ENCODE measurements around the gene SLC5A6. TPM values are rescaled to one million over a fixed set of nuclear protein-coding genes. Genes with fewer than 3 reads are reported as not detected.

Gene SLC5A6
- polyA plus RNA-seq, 1 experiment = 33.7 TPM

DNA sequence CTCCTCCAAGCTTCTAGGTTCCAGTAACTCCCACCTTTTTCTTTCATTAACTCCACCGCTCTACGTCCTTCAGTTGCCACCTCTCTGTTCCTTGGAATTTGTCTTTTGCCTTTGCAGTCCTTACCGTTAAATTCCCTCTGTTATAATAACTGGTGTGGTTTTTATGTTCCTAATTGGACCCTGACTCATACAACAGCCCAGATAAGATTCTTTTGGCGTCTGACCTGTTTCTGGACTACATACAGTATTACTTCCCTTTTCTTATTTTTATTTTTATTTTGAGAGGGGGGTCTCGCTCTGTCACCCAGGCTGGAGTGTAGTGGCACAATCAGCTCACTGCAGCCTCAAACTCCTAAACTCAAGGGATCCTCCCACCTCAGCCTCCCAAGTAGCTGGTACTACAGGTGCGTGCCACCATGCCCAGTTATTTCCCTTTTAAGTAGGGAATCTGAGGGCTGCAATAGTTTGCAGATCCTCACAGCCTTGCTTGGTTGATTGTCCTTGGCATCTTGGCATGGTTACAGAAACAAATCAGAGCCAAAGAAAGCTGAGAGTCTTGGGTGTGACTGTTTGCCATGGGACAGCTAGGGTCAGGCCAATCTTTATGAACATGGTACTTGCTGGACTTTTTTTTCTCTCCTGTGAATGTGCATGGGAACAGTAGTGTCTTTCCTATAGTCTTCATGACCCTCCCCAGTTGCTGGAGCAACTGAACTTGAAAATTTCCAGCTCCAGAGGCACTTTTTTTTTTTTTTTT, 41.3 kb downstream of the SLC5A6 start:
- TF ChIP-seq, protein P1, sequence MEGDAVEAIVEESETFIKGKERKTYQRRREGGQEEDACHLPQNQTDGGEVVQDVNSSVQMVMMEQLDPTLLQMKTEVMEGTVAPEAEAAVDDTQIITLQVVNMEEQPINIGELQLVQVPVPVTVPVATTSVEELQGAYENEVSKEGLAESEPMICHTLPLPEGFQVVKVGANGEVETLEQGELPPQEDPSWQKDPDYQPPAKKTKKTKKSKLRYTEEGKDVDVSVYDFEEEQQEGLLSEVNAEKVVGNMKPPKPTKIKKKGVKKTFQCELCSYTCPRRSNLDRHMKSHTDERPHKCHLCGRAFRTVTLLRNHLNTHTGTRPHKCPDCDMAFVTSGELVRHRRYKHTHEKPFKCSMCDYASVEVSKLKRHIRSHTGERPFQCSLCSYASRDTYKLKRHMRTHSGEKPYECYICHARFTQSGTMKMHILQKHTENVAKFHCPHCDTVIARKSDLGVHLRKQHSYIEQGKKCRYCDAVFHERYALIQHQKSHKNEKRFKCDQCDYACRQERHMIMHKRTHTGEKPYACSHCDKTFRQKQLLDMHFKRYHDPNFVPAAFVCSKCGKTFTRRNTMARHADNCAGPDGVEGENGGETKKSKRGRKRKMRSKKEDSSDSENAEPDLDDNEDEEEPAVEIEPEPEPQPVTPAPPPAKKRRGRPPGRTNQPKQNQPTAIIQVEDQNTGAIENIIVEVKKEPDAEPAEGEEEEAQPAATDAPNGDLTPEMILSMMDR (IDR thresholded peaks at IDR 0.05; ENCODE audit: insufficient read depth, low read depth, low read length) = no peak
- Histone ChIP-seq H3K4me3 (ENCODE audit: low read depth, low read length) (no peak overlapping the region), H3K36me3 (ENCODE audit: control insufficient read depth, insufficient read depth, low read length) (no peaks in the 10 kb centered on the region), H3K27me3 (ENCODE audit: control insufficient read depth, insufficient read depth, low read length) (peaks cover 24% of the 10 kb centered on the region)
- CTCF ChIA-PET = interaction anchor here (0.6 to 3.5 kb wide), 23 partner anchors 8 to 209 kb away, joined by 3 to 24 read pairs (median 5); partner anchors contain the start of genes ABHD1, PREB, PRR30 and TRIM54
- no peak for DNase-seq (ENCODE audit: low read depth)
- POLR2A ChIA-PET = interaction anchor here (0.6 kb wide), 1 partner anchor 75 kb away, joined by 3 read pairs; no protein-coding TSS in a partner anchor

DNA sequence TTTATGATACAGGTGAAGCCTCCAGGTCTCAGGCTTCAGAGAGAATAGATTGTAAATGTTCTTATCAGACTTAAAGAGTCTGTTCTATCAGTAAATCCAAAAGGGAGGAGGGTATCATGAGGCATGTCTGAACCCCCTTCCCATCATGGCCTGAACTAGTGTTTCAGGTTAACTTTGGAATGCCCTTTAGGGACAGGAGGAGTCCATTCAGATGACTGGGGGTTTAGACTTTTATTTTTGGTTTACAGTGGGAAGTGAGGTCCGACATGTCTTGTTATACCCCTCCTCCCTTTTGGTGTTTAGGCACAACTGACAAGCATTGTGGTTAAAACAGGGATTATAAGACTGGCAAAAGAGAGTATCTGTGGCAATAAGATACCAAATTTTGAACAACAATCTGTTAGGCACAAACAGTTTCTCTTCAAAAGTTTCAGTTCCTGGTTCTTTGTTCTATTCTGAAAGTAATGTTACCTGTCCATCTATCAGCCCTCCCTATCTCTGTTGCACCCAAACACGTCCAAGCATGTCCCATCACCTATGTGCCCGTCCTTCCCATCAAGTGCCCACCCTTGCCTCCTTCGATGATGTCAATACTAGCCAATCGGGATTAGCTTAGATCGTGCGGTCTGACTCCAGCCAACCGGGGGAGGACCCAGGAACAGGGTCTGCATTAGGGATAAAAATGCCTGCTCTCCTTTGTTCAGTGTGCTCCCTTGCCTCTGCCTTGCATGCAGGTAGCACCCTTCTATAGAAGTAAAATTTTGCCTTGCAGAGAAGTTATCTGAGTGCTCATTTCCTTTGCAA, 46.9 kb downstream of the SLC5A6 start:
- ChIA-PET CTCF (interaction anchor here (0.5 to 1.8 kb wide), 2 partner anchors 64 to 149 kb away, joined by 4 read pairs; no protein-coding TSS in a partner anchor), POLR2A (no interaction called here)
- Histone ChIP-seq H3K4me3 (ENCODE audit: low read depth, low read length) (no peak overlapping the region), H3K27me3 (ENCODE audit: control insufficient read depth, insufficient read depth, low read length) (peaks cover 3% of the 10 kb centered on the region), H3K36me3 (ENCODE audit: control insufficient read depth, insufficient read depth, low read length) (no peaks in the 10 kb centered on the region)
- TF ChIP-seq, protein P1 (IDR thresholded peaks at IDR 0.05; ENCODE audit: insufficient read depth, low read depth, low read length) = no peak
- no peak for DNase-seq (ENCODE audit: low read depth)

- POLR2A ChIA-PET = no interaction called here
- H3K36me3 ChIP-seq (ENCODE audit: control insufficient read depth, insufficient read depth, low read length) = no peaks in the 10 kb centered on the region
- TF ChIP-seq, protein P1 (IDR thresholded peaks at IDR 0.05; ENCODE audit: insufficient read depth, low read depth, low read length) = no peak
- peaks cover 7% of the 10 kb centered on the region; the same call in 1 of the 2 replicates for H3K27me3 ChIP-seq (ENCODE audit: control insufficient read depth, insufficient read depth, low read length)
- DNase-seq (ENCODE audit: low read depth) = no peak
- CTCF ChIA-PET = no interaction called here
- H3K4me3 ChIP-seq (ENCODE audit: low read depth, low read length) = no peak overlapping the region
Measured at GRCh38 chr2:27162151-27163121, 49.6 kb downstream of the SLC5A6 start.

DNA sequence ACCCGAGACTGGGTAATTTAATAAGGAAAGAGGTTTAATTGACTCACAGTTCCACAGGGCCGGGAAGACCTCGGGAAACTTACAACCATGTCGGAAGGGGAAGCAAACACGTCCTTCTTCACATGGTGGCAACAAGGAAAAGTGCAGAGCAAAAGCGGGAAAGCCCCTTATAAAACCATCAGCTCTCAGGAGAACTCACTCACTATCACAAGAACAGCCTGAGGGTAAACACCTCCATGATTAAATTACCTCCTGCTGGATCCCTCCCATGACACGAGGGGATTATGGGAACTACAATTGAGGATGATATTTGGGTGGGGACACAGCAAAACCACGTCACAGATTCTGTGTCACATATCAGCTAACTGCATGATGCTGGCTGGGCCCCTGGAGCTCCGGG, 51.9 kb downstream of the SLC5A6 start:
- TF ChIP-seq, protein P1 (IDR thresholded peaks at IDR 0.05; ENCODE audit: insufficient read depth, low read depth, low read length) = no peak
- POLR2A ChIA-PET = no interaction called here
- CTCF ChIA-PET = interaction anchor here (1.0 to 1.1 kb wide), 2 partner anchors 10 to 24 kb away, joined by 3 read pairs; no protein-coding TSS in a partner anchor
- peaks cover 3% of the 10 kb centered on the region; the same call in 1 of the 2 replicates for H3K27me3 ChIP-seq (ENCODE audit: control insufficient read depth, insufficient read depth, low read length)
- no peak for DNase-seq (ENCODE audit: low read depth)
- no peak overlapping the region for H3K4me3 ChIP-seq (ENCODE audit: low read depth, low read length)
- H3K36me3 ChIP-seq (ENCODE audit: control insufficient read depth, insufficient read depth, low read length) = no peaks in the 10 kb centered on the region

Data from BJ (cell line).